Body of pancreas (tissue), 4 donors: ENCODE measurements around the gene FLAD1.

ENCODE experiments used
- CTCF ChIP-seq, 7 experiments: fragments of 450-650 bp in 4 of 7; fragments of 200-600 bp in 3 of 7; sonication (generic) in 3 of 7; IDR thresholded peaks; one replicate each; pipeline ENCODE4 v1.5.1; 2016 to 2019; ENCODE audit warnings: antibody characterized with exemption in 7 of 7
- POLR2A ChIP-seq, 3 donors: fragments of 450-650 bp; IDR thresholded peaks; one replicate each; pipeline ENCODE4 v1.6.1; 2016; ENCODE audit warnings: antibody characterized with exemption in 3 of 3, mild to moderate bottlenecking in 2 of 3

GRCh38 chr1:155030243-155030795, 47.2 kb downstream of the FLAD1 start:
- no peak for TF ChIP-seq CTCF (IDR thresholded peaks at IDR 0.05)
- TF ChIP-seq POLR2A (IDR thresholded peaks at IDR 0.05): no peak
